Measurements from ENCODE around the gene ERG. TPM values are rescaled to one million over a fixed set of nuclear protein-coding genes. Genes with fewer than 3 reads are reported as not detected.

Gene ERG
- total and polyA plus RNA-seq, 9 of the 15 experiments (the other 6 are each of a cell fraction or from before 2014, with no cell fraction given), result 0.06 TPM; not detected in 8

- no peaks in the 10 kb centered on the region for H3K79me2 ChIP-seq (ENCODE audit: control insufficient read depth, insufficient read depth, low read length)
- no peak overlapping the region for H3K4me2 ChIP-seq (ENCODE audit: insufficient read depth, low read length)
- ChIA-PET POLR2A (interaction anchor here (0.7 kb wide), 1 partner anchor 173 kb away, joined by 3 read pairs; no protein-coding TSS in a partner anchor), CTCF (ENCODE audit: low intra/inter-chr PET ratio) (no interaction called here)
- no peak overlapping the region for H3K4me3 ChIP-seq
- H3K4me1 ChIP-seq (replicated peaks in 1 of 2; ENCODE audit: control insufficient read depth in 2 of 2, insufficient read depth in 2 of 2, low read length in 2 of 2), result no peaks in the 10 kb centered on the region
- no TSS peak for BruUV-seq (replicated peaks)
- no peaks in the 10 kb centered on the region for H3K9me3 ChIP-seq (replicated peaks; ENCODE audit: control insufficient read depth, insufficient read depth, low read depth, low read length)
- no peaks in the 10 kb centered on the region; the same call in 1 of the 2 replicates for H4K20me1 ChIP-seq (replicated peaks; ENCODE audit: control insufficient read depth, insufficient read depth, low read length)
- H3K36me3 ChIP-seq (ENCODE audit: control insufficient read depth, insufficient read depth, low read length), result no peaks in the 10 kb centered on the region
- DNase-seq (ENCODE audit: extremely low read depth in 1 of 4, low spot score in 3 of 4) (no peak), ATAC-seq (no peak), FAIRE-seq (no peak)
- H3K9ac ChIP-seq (ENCODE audit: insufficient read depth in 1 of 2, low read depth in 2 of 2, low read length in 2 of 2), result no peak overlapping the region
- TF ChIP-seq ZNF551 (CRISPR knock-in tag; IDR thresholded peaks at IDR 0.05), result no peak
- TF ChIP-seq EGR1 (conservative IDR thresholded peaks at IDR 0.05), result no peak
- no peak for TF ChIP-seq HNRNPUL1 (IDR thresholded peaks at IDR 0.05; ENCODE audit: low read length)
- no peak for TF ChIP-seq NFYB (IDR thresholded peaks at IDR 0.05; ENCODE audit: extremely low read depth, insufficient read length)
- no peak for TF ChIP-seq ZNF282 (CRISPR knock-in tag; IDR thresholded peaks at IDR 0.05)
- no peak for TF ChIP-seq PBX2 (CRISPR knock-in tag; IDR thresholded peaks at IDR 0.05; ENCODE audit: low read depth)
- TF ChIP-seq PBX2 (tag; conservative IDR thresholded peaks at IDR 0.05; ENCODE audit: low read depth), result no peak
- TF ChIP-seq ZMIZ1 (IDR thresholded peaks at IDR 0.05; ENCODE audit: low read depth in 2 of 2, low read length in 2 of 2), result no peak
- TF ChIP-seq ZBED1 (IDR thresholded peaks at IDR 0.05), result no peak
- in situ Hi-C loops (cut with MboI), result no loop called here
- intact Hi-C loops (cut with micrococcal nuclease), result no loop called here
- H3K9me1 ChIP-seq (ENCODE audit: control insufficient read depth, insufficient read depth, low read length), result no peaks in the 10 kb centered on the region
- WGBS (ENCODE audit: insufficient coverage, low coverage, missing lambda C conversion rate), result 0% methylated on average over 1 of the region's 1 CpG
- H3K27ac ChIP-seq (ENCODE audit: extremely low read depth, low read depth, low read length), result no peak overlapping the region
- H2AFZ ChIP-seq (ENCODE audit: low read depth, low read length), result no peak overlapping the region
- H3K27me3 ChIP-seq (ENCODE audit: control insufficient read depth in 2 of 2, insufficient read depth in 2 of 2, low read length in 2 of 2), result peaks cover 4 to 20% of the 10 kb centered on the region in 2 experiments; a peak in 3 of 5 replicates
These were observed 155.5 kb downstream of the ERG start for GRCh38 chr21:38342739-38343138.
